Chondrocyte (in vitro differentiated cells): ENCODE data around the gene LTBP4. TPM values are rescaled to one million over a fixed set of nuclear protein-coding genes. Genes with fewer than 3 reads are reported as not detected.
A peak's percentile ranks its signal among the peaks of the same experiment; 100 is the strongest.

Experiments used
- DNase-seq: peaks from one replicate; pipeline ENCODE4 v3.0.0; 2021; ENCODE audit warnings: mixed read lengths, low spot score
- H3K27ac Mint-ChIP-seq: one replicate; pipeline ENCODE4 v1.8.0; 2021; ENCODE audit warnings: mild to moderate bottlenecking, moderate library complexity, mixed read lengths; ENCODE audit not compliant: unreplicated experiment
- H3K27me3 Mint-ChIP-seq: 2 replicates; pipeline ENCODE4 v1.8.0; 2021; ENCODE audit warnings: low read depth, mixed read lengths
- H3K36me3 Mint-ChIP-seq: 2 replicates; pipeline ENCODE4 v1.8.0; 2021; ENCODE audit warnings: low read depth, mixed read lengths
- H3K4me1 Mint-ChIP-seq: 2 replicates; pipeline ENCODE4 v1.8.0; 2021; ENCODE audit warnings: low read depth, mild to moderate bottlenecking, mixed read lengths
- H3K4me3 Mint-ChIP-seq: one replicate; pipeline ENCODE4 v1.8.0; 2021; ENCODE audit warnings: mild to moderate bottlenecking, moderate library complexity, mixed read lengths; ENCODE audit not compliant: unreplicated experiment
- H3K9me3 Mint-ChIP-seq: 2 replicates; pipeline ENCODE4 v1.8.0; 2021; ENCODE audit warnings: low read depth, mixed read lengths
- total RNA-seq: library from RNA; stranded (reverse); gene quantifications from 3 replicates; pipeline ENCODE4 v1.2.1, GENCODE V29; 2021
- TF ChIP-seq, protein P1 (sequence below): fragments of 200-600 bp; sonication (generic); IDR thresholded peaks from 2 replicates; pipeline ENCODE4 v1.5.0; 2021; ENCODE audit warnings: antibody characterized with exemption, mild to moderate bottlenecking, moderate library complexity

Gene LTBP4
- total RNA-seq, 1 donor from 2014 or later: 161 TPM

- Mint-ChIP-seq H3K27ac (peak overlapping the region; percentile 98), H3K4me1 (peaks cover 30% of the 10 kb centered on the region), H3K9me3 (no peaks in the 10 kb centered on the region), H3K4me3 (peak overlapping the region; percentile 92), H3K27me3 (no peaks in the 10 kb centered on the region), H3K36me3 (peaks cover 2% of the 10 kb centered on the region)
- DNase-seq: peak; percentile 94
- TF ChIP-seq, protein P1, sequence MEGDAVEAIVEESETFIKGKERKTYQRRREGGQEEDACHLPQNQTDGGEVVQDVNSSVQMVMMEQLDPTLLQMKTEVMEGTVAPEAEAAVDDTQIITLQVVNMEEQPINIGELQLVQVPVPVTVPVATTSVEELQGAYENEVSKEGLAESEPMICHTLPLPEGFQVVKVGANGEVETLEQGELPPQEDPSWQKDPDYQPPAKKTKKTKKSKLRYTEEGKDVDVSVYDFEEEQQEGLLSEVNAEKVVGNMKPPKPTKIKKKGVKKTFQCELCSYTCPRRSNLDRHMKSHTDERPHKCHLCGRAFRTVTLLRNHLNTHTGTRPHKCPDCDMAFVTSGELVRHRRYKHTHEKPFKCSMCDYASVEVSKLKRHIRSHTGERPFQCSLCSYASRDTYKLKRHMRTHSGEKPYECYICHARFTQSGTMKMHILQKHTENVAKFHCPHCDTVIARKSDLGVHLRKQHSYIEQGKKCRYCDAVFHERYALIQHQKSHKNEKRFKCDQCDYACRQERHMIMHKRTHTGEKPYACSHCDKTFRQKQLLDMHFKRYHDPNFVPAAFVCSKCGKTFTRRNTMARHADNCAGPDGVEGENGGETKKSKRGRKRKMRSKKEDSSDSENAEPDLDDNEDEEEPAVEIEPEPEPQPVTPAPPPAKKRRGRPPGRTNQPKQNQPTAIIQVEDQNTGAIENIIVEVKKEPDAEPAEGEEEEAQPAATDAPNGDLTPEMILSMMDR: no peak
Measured at GRCh38 chr19:40612831-40613689, 11.9 kb downstream of the LTBP4 start.

DNA sequence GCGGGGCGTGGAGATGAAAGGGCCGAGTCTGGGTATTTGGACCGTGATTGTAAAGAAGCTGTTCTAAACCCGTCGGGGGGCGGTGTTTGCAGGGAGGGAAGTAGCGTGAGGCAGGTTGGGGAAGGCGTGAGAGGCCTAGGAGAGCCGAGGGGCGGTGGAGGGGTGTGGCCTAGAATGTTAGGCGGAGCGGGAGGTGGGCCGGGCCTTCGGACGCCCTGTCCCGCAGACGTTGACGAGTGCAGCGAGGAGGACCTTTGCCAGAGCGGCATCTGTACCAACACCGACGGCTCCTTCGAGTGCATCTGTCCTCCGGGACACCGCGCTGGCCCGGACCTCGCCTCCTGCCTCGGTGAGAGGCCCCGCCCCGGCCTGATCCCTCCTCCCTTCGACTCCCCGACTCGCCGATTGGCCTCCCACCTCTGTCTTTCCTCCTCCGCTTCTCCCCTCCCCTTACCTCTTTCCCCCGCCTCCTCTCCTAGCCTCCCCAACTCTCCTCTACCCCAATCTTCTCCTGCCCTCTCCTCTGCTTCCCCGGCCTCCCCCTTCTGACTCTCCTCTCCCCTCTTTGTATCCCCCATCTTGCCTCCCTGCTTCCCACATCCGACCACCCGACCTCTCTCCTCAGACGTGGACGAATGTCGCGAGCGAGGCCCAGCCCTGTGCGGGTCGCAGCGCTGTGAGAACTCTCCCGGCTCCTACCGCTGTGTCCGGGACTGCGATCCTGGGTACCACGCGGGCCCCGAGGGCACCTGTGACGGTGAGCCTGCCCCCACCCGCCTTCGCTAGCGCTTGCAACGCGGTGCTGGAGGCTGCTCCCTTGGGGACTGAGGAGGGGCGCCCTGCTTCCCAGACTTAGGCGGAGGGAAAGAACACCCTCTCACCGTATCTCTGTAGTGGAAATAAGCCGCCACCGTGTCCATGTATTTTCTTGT, 12.8 kb downstream of the LTBP4 start:
- Mint-ChIP-seq H3K36me3 (peaks cover 2% of the 10 kb centered on the region), H3K27me3 (no peaks in the 10 kb centered on the region), H3K9me3 (no peaks in the 10 kb centered on the region), H3K27ac (peak overlapping the region; percentile 98), H3K4me3 (peak overlapping the region; percentile 92), H3K4me1 (peaks cover 27% of the 10 kb centered on the region)
- TF ChIP-seq, protein P1: no peak
- no peak for DNase-seq

DNA sequence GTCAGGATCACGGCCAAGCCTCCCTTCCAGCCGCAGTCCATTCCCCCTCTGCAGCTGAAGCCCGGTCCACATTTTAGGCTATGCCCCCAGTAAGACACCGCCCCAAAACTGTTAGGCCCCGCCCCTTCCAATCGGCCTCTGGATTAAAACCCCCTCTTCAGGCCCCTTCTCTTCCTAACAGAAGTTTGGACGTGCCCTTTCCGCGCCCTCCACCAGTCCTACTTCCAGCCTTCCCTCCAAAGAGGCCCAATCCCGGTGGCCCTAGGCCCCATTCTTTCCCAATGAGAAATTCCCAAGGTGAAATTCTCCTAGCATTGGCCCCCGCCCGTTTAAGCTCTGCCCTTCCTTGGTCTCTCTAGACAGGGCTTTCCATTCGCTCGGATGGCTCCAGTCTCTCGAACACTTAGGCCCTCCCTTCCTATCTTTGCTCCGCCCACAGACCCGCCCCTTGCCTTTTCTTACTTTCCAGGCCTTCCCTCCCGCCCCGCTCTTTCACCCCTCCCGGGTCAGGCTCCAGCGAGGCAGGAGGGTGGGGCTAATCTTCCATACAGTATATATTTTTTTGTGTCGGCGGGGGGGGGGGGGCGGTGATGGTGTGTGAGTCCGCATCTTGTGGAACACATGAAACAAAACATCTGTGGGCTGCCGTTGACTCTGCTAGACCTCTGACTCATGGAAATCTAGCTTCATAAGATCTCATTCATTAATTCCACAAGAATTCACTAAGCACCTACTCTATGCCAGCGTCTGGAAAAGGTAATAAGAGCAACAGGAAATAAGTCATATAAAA, 13.6 kb downstream of the LTBP4 start:
- DNase-seq: peak; percentile 87
- Mint-ChIP-seq H3K36me3 (peaks cover 7% of the 10 kb centered on the region), H3K4me1 (peaks cover 27% of the 10 kb centered on the region), H3K27me3 (no peaks in the 10 kb centered on the region), H3K27ac (peak overlapping the region; percentile 98), H3K4me3 (peak overlapping the region; percentile 92), H3K9me3 (no peaks in the 10 kb centered on the region)
- TF ChIP-seq, protein P1: no peak

- TF ChIP-seq, protein P1: no peak
- Mint-ChIP-seq H3K4me3 (no peak overlapping the region), H3K27me3 (no peaks in the 10 kb centered on the region), H3K4me1 (peaks cover 17% of the 10 kb centered on the region), H3K27ac (no peak overlapping the region), H3K36me3 (peaks cover 10% of the 10 kb centered on the region), H3K9me3 (no peaks in the 10 kb centered on the region)
- DNase-seq: no peak
Measured at GRCh38 chr19:40616178-40616577, 15.0 kb downstream of the LTBP4 start.
